Measurements from ENCODE around the gene MDM4. TPM values are rescaled to one million over a fixed set of nuclear protein-coding genes. Genes with fewer than 3 reads are reported as not detected.
A peak's percentile ranks its signal among the peaks of the same experiment; 100 is the strongest.
"Not testable (repeated sequence)": the region's sequence is repeated elsewhere in the genome, so short reads cannot be mapped to it uniquely, and the experiment has no call there.

MDM4 gene, protein sequence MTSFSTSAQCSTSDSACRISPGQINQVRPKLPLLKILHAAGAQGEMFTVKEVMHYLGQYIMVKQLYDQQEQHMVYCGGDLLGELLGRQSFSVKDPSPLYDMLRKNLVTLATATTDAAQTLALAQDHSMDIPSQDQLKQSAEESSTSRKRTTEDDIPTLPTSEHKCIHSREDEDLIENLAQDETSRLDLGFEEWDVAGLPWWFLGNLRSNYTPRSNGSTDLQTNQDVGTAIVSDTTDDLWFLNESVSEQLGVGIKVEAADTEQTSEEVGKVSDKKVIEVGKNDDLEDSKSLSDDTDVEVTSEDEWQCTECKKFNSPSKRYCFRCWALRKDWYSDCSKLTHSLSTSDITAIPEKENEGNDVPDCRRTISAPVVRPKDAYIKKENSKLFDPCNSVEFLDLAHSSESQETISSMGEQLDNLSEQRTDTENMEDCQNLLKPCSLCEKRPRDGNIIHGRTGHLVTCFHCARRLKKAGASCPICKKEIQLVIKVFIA
- 88.5 TPM for total RNA-seq
- long read RNA-seq, full-length matches to known transcripts = 10 of 18 reads
- long read RNA-seq, partial matches to known transcripts = 1 of 18 reads
- long read RNA-seq, other reads (novel, unspliced or antisense) = 7 of 18 reads

DNA sequence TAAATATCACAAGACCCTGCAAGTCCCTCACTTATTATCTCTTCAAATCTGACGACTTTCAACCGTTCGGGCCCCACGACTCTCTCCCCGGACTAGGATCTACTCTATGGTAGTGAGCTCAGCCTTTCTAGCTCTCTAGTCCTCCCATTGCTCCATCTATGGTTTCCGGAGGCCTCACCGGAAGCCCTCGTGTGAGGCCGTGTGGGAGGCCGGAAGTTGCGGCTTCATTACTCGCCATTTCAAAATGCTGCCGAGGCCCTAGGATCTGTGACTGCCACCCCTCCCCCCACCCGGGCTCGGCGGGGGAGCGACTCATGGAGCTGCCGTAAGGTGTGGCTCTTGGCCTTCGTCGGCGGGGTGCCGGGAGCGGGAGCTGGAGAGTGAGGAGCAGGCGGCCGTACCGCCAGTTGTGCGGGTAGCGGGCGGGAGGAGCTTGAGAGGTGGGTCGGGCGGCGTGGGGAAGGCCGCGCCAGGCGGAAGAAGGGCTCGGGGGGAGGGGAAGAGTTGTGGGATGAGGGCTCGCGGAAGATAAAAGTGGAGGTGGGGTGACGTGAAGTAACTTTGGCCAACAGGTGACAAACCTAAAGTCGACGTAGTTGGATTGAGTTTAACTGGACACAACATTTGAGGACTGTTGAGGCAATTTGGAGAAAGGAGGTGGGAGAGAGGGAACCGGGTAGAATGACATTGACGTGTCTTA lies at the start of gene MDM4:
Gene MDM4 (plus strand): TSS at position 227 of the 700 bp plus-strand sequence. CDS start 9,113 bp downstream, outside the sequence.
- DNase-seq (ENCODE audit: low spot score) = peak; percentile 95

GRCh38 chr1:204466416-204467405 lies 49.5 kb upstream of the MDM4 start:
- no peak for DNase-seq (ENCODE audit: low spot score)

DNA sequence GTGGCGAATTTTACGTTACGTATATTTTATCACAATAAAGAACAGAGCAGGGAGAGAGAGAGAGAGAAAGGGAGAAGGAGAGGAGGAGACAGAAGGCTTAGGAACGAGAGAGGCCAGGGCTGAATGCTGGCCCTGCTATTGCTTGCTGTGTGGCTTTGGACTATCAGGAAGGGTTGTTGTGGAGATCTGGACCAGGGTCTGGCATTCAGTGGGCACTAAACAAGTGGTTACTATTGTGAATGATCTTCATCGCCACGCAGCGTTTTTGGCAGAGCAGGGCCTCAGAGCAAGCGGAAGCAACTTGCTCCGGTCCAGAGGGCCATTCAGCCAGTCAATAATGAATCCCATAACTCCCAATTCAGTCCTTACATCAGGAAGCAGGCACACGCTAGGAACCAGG lies 48.0 kb upstream of the MDM4 start:
- DNase-seq (ENCODE audit: low spot score) = no peak

GRCh38 chr1:204468766-204469302 lies 47.4 kb upstream of the MDM4 start:
- no peak for DNase-seq (ENCODE audit: low spot score)

GRCh38 chr1:204469304-204469703 lies 46.9 kb upstream of the MDM4 start:
- DNase-seq (ENCODE audit: low spot score) = no peak

DNA sequence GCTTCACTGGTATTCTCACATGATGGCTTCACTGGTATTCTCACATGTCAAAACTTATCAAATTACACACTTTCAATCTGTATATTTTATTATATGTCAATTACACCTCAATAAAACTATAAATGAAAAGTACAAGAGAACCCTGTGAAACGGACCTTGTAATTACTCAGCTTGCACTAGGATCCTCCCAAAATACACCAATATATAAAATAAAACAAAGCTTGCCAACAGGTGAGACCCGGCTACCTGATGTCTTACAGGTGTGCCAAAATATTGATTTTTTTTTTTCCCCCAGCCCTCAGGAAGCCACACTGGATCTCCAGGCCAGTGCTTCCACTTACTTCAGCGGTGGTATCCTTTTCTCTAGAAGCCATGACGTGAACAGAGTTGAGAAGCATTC lies 44.5 kb upstream of the MDM4 start:
- no peak for DNase-seq (ENCODE audit: low spot score)

GRCh38 chr1:204472660-204473059 lies 43.5 kb upstream of the MDM4 start:
- no peak for DNase-seq (ENCODE audit: low spot score)

GRCh38 chr1:204473400-204473965 lies 42.7 kb upstream of the MDM4 start:
- no peak for DNase-seq (ENCODE audit: low spot score)

DNA sequence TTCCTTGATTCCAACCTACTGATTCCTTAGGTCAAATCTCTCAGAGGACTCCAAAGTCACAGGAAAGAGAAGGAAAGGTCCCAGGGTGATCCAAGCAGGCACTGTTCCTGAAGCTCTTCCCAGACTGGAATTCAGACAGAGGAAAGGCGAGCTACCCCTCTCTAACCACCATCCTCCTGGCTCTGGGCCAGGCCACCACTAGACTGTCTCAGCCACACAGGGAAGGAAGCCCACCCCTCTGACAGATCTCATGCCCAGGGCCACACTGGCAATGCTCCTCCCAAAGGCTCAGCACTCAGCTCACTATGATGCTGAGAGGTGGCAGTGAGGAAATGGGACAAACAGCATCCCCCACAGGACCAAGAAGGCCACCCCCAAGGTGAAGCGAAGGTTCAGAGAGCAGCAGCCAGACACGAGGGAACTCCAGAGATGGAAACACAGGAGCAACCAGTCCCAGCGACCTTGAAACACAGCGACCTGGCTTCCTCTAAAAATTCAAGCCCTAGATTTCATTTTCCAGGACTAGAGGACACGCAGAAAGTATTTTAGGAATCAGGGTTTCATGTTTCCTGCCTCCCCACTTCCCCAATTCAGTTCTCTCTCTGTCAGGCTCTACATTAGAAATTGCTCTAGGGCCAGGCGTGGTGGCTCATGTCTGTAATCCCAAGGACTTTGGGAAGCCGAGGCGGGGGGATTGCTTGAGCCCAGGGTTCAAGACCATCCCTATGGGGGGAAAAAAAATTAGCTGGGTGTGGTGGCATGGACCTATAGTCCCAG lies 40.4 kb upstream of the MDM4 start:
- DNase-seq (ENCODE audit: low spot score) = no peak

DNA sequence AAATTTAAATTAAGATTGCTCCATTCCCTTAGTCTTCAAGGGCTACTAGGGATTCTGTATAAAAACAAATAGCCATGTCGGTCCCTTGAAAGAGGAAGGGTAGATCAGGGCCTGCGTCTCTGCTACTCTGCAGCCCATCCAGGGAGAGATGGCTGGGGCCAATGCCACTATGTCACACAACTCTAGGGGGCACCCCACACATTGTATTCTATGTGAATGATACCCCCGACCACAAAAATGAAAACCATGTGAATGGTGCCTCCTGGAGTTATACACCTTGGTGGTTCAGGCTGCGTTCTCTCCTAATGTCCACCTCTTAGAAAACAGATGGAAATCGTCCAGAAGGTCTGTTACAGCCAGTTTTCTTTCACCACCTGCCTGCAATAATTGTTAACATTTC lies 39.6 kb upstream of the MDM4 start:
- DNase-seq (ENCODE audit: low spot score) = no peak

DNA sequence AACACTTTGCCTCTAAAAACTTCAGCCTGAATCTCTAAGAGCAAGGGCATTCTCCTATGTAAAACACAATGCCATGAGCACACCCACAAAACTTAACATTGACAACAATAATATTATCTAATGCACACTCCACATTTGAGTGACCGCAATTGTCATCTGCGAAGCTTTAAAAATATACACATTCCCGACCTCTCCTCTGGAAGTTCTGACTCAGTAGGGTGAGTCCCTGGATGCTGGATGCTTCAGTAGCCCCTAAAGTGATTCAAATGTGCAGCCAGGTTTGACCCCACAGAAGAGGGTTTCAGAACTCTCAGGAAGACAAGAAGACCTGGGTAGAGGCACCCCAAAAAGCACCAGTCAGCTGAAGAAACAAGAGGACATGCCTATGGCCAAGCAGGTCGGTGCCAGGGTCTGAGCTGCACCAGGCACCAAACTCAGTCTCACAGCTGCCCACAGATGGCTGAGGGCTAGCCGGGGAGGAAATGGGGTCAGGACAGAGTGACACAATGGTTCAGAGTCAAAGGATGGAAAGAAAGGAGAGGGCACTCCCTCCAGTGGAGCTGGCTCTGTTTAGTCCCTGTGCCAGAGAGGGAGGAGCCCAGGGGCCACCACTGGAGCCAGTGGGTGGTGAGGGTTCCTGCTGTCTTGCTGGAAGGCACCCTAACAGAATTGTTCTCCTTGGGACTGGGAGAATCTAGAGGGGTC lies 39.0 kb upstream of the MDM4 start:
- DNase-seq (ENCODE audit: low spot score) = no peak

DNA sequence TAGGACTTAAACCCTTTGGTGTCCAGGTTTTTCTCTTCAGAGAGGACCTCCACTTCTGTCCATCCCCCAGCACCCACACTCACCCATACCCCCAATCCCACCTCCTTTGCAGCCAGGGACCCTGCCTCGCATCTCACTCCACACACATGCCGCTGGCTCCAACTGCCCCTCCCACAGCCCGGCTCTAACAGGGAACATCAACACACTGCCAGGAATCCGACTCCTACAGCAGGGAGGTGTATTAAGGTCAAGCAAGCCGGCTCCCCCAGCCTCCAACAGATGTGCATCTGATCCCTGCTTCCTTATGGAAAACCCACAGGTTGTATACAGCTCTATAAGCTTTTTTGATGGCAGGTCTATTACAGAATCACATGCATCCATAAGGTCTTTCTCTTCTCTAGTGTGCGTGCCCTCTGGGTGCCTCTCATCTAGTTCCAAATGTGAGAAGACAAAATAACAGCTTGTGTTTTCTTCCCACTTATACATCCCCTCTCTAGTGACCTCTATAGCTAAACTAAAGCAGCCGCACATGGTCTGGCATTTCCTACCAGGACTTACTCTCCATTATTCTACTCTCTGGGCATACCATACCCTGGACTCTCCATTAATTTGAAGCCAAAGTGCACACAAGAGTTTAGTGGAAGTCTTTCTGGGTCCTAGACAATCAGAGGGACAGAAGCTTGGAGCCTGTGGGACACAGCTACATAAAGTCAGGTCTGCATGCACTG lies 37.9 kb upstream of the MDM4 start:
- no peak for DNase-seq (ENCODE audit: low spot score)

GRCh38 chr1:204478921-204479320 lies 37.3 kb upstream of the MDM4 start:
- no peak for DNase-seq (ENCODE audit: low spot score)

DNA sequence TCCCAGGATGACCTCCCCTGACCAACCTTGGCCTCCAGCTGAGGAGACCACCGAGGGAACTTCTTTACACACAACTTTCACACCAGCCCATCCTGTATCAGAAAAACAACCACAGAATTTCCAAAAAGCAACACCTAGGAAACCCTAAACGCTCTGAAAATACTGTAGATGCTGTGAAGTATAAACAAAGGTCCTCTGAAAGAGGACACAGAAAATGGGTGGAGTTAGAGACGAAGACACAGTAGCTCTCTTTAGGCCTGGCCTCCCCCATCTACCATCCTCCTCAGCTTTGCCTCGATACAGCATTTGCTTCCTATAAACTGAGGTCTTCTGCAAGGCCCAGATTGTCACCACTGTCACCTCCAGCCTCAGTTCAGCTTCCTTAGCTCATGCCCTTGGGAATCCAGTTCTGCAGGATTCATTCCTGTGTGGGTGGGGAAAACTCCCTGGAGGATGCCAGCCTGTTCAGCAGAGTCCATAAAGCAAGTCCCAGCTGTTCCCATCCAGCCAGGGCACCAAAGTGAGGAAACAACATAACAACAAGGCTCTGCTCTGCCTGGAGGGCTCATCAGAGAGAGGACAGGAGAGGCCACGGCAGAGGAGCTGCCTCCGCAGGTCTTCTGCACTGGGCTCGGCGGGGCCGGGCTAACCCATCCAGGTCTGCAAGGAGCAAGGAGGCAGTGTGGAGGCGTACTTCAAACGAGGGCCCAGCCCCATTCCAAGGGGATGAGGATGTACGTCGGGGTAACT lies 36.6 kb upstream of the MDM4 start:
- no peak for DNase-seq (ENCODE audit: low spot score)

- DNase-seq (ENCODE audit: low spot score) = no peak
Measured at GRCh38 chr1:204480515-204480914, 35.7 kb upstream of the MDM4 start.

DNA sequence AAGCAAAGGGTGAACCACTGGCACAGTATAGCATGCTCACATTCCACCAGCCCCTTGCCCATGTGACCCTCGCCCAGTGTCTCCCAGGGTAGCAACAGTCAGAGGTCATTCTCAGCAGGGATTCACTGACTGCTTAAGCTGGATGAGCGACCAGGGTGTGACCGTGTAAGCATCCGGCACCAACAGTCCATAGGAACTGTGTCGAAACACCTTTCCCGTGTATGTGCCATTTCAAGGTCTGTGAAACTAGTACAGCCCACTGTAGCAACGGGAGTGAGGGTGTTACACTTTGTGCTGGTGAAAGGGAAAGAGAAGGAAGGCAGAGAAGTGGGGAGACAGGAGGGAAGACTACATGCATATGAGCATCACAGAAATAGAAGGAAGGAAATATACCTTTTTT lies 32.4 kb upstream of the MDM4 start:
- DNase-seq (ENCODE audit: low spot score) = no peak

DNA sequence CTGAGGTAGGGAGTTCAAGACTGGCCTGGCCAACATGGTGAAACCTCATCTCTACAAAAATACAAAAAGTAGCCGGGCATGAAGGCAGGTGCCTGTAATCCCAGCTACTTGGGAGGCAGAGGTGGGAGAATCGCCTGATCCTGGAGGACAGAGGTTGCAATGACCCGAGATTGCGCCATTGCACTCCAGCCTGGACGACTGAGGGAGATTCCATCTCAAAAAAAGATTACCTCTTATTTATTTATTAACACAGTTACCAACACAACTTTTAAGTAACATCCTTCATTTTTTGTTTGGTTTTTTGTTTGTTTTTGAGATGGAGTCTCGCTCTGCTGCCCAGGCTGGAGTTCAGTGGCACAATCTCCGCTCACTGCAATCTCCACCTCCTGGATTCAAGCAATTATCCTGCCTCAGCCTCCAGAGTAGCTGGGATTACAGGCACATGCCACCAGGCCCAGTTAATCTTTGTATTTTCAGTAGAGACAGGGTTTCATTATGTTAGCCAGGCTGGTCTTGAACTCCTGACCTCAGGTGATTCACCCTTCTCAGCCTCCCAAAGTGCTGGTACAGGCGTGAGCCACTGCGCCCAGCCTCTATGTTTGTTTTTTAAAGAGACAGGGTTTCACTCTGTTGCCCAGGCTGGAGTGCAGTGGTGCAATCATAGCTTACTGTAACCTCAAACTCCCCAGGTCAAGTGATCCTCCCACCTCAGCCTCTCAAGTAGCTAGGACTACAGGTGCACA lies 29.5 kb upstream of the MDM4 start:
- DNase-seq (ENCODE audit: low spot score) = not testable (repeated sequence)

Data from mesenteric fat pad (tissue), 1 donor.